ELF-1 (cell line): ENCODE measurements around the gene C11orf54.
A peak's percentile ranks its signal among the peaks of the same experiment; 100 is the strongest.
"Not testable (repeated sequence)": the region's sequence is repeated elsewhere in the genome, so short reads cannot be mapped to it uniquely, and the experiment has no call there.

Experiments used
- DNase-seq: peaks from one replicate; pipeline ENCODE4 v3.0.0-alpha.2; 2016; ENCODE audit warnings: low read depth, low spot score

C11orf54 gene

DNA sequence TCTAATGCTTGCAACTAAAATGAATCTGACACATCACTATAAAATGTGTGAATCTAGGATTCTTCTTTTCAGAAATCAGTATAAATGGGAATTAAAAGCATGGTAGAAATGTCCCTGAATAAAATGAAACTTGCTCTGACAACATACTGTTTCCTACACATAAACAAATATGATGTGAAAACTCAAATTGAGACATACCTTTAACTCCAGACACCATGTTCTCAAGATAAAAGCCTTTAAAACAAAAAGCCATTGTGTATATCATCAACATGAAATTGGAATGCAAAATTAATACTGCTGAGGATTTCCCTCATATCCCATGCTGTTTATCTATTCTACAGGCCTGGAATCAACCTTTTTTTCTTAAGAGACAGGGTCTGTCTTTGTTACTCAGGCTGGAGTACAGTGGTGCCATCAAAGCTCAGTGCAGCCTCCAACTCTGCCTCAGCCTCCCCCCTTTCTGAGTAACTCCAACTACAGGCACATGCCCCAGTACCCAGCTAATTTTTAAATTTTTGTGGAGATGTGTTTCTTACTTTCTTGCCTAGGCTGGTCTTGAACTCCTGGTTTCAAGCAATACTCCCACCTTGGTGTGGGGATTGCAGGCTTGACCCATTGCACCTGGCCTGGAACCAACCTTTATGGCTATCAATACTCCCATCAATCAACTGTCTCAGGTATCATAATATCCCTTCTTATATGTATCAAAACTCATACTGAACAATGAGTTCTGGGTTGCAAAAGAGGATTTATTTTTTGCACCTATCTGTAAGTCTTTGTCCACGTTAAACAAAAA is 6.8 kb upstream of the C11orf54 start:
- DNase-seq = no peak

GRCh38 chr11:93735627-93736026 is 5.8 kb upstream of the C11orf54 start:
- no peak for DNase-seq

DNA sequence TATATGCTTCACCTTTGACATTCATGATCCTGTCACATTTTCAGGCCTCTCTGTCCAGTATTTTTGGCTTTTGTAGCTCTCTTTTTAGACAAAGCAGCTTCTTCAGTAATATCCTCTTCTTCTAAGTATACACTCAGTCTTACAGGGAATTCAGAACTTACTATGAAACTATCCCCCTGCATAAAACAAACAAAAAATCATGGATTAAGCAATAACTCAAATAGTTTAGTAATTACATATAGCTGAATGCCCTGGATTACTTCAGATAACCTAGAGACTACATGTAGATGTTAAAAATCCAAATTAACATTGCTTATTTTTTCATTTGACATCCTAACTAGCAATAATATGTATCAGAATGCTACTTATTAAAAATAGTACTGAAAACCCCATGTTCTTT is 5.3 kb upstream of the C11orf54 start:
- DNase-seq = no peak

- DNase-seq = no peak
Observed at GRCh38 chr11:93737904-93738612, 3.4 kb upstream of the C11orf54 start.

DNA sequence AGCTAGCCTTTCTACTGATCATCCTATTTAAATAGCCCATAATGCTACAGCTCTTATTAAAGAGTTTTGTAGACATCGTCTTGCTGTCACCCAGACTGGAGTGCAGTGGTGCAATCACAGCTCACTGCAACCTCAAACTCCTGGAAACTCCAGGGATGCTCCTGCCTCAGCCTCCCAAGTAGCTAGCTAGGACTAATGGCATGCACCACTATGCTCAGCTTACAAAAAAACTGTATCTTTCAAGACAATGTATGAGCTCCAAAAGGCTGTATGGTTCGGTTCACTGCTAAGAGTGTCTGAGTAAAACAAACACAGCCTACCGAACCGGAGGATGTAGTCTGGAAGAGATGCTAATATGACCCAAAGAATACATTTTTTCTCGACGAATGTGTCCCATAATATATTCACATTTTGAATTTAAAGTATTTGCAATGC is 2.8 kb upstream of the C11orf54 start:
- DNase-seq = peak; percentile 19

GRCh38 chr11:93740031-93740729 is 1.3 kb upstream of the C11orf54 start:
- peak; percentile 73 for DNase-seq

GRCh38 chr11:93740730-93741093 is 760 bp upstream of the C11orf54 start:
- peak; percentile 62 for DNase-seq

GRCh38 chr11:93741882-93742226 is 382 bp downstream of the C11orf54 start:
- no peak for DNase-seq

- peak; percentile 41 for DNase-seq
Observed at GRCh38 chr11:93743291-93743690, 1.8 kb downstream of the C11orf54 start.

GRCh38 chr11:93744669-93745004 is 3.2 kb downstream of the C11orf54 start:
- no peak for DNase-seq

GRCh38 chr11:93745005-93745755 is 3.7 kb downstream of the C11orf54 start:
- peak; percentile 23 for DNase-seq

DNA sequence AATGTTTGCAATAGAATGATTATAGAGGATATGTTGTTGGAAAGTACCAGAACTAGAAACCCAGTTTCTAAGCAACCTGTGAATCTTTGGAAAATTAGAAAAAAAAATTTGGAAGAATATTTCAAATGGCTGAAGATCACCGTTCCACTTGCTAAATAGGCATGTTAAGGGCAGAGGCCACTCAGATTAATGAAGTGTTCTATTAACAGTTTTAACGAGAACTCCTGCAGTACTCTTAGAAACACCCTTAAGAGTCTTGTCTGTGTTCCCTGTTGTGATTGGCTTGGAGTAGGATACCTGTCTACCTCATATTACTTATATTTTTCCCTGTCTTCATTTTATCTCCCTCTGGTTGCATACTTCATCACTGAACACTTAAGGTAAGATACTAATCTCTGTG is 4.6 kb downstream of the C11orf54 start:
- DNase-seq = no peak

- DNase-seq = no peak
Observed at GRCh38 chr11:93747122-93747521, 5.7 kb downstream of the C11orf54 start.

GRCh38 chr11:93751001-93751400 is 9.5 kb downstream of the C11orf54 start:
- DNase-seq = no peak

DNA sequence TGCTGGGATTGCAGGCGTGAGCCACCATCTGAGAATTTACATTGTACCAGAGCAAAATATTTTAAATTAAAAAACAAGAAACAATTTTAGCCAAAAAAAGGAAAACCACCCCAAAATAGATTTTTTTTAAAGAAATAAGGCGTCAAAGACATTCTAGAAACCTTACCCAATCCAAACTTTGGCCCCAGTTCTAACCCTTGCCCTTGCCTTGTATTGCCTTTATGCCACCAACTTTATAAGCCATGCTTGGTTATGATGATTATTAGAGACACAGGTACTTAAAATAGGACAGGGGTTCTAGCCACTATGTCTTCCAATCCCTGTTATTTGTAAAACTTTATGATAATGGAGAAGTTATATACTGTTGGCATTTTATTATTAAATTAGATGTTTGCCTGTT is 11.8 kb downstream of the C11orf54 start:
- no peak for DNase-seq

GRCh38 chr11:93756748-93757147 is 15.3 kb downstream of the C11orf54 start:
- no peak for DNase-seq

DNA sequence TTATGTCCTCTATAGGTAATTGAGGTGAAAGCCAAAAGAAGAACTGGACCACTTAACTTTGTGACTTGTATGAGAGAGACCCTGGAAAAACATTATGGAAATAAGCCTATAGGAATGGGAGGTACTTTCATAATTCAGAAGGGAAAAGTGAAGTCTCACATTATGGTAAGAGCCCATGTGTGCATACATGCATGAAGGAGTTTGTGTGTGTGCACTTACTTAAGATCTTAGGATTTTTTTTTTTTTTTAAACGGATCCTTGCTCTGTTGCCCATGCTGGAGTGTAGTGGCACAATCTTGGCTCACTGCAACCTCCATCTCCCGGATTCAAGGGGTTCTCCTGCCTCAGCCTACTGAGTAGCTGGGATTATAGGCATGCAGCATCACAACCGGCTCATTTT is 15.8 kb downstream of the C11orf54 start:
- DNase-seq = no peak

DNA sequence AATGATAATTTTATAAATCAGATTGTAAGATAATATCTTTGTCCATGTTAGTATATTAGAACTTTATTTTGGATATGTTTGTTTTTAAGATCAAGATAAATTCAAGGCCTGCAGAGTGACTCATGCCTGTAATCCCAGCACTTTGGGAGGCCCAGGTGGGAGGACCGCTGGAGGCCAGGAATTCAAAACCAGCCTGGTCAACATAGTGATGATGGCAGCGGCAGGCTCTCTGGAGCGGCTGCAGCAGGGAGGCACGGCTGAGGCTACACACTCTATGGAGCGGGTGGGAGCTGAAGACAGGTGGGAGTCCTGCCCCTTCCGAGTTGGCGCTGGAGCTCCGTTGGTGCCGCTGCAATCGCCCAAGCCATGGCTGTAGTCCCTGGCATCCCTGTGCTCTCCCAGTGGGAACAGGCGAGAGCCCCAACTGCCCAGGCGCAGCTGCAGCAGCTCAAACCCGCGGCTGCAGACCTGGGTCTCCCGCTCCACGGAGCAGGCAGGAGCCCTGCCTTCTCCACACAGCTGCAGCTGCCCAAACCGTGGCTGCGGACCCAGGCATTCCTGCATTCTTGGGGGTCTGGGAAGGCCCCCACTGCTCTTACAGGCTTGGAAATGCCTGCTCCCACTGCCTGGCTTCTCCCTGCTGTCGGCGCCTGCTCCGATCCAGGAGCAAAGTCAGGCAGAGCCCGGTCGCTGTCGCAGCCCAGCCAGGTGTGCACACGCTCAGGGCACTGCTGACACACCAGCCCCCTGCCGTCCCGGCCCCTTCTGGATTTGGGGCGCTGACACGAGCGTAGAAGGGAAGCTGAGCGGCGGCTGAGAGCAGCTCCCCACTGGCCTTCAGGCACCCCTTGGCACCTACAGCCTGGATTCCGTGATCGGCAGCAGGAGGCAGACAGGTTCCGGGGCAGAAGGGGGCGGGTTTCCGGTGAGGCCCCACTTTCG is 16.7 kb downstream of the C11orf54 start:
- no peak for DNase-seq

- DNase-seq = not testable (repeated sequence)
Observed at GRCh38 chr11:93759123-93759522, 17.7 kb downstream of the C11orf54 start.

DNA sequence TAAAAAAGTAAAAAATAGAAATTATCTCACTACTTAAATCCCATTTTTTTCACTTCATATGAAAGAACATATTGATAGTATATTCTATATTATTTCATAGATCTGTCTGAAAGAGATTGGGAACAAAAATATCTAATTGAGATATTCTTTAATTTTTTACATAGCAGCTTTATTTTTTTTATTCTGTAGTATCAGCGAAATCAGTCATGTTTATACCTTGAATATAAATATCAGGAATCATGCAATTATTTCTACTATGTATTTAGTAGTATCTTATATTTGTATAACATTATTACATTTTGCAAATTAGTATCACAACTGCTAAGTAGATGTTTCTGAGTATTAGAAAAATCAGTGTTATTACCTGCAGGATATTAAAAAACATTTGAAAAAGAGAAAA is 20.4 kb downstream of the C11orf54 start:
- no peak for DNase-seq

- no peak for DNase-seq
Observed at GRCh38 chr11:93765551-93765950, 24.1 kb downstream of the C11orf54 start.
